Mesendoderm (in vitro differentiated cells): ENCODE data around the gene ERLEC1.

Experiments
- DNase-seq: peaks from one replicate; pipeline ENCODE4 v3.0.0; 2013
- H2AK5ac ChIP-seq: 2 replicates; pipeline ENCODE4 v1.6.1; 2013; ENCODE audit warnings: low read length, inconsistent platforms
- H2BK120ac ChIP-seq: 2 replicates; pipeline ENCODE4 v1.6.1; 2013; ENCODE audit warnings: low read depth, mild to moderate bottlenecking, low read length, moderate library complexity, mixed read lengths
- H2BK15ac ChIP-seq: replicated peaks from 2 replicates; pipeline ENCODE4 v1.6.1; 2013; ENCODE audit warnings: low read depth, mild to moderate bottlenecking, moderate library complexity
- H2BK5ac ChIP-seq: 2 replicates; pipeline ENCODE4 v1.6.1; 2013; ENCODE audit warnings: low read length, inconsistent platforms
- H3K18ac ChIP-seq: 2 replicates; pipeline ENCODE4 v1.6.1; 2013; ENCODE audit warnings: mild to moderate bottlenecking, low read length, mixed read lengths
- H3K23ac ChIP-seq: one replicate; pipeline ENCODE4 v1.6.1; 2013; ENCODE audit warnings: low read length
- H3K27ac ChIP-seq: 2 replicates; pipeline ENCODE4 v1.5.1; 2013; ENCODE audit warnings: low read depth, mild to moderate bottlenecking, inconsistent platforms, low read length, moderate library complexity
- H3K27me3 ChIP-seq: 2 replicates; pipeline ENCODE4 v1.6.1; 2013; ENCODE audit warnings: low read length, control low read depth, mild to moderate bottlenecking, inconsistent platforms; ENCODE audit not compliant: insufficient read depth, poor library complexity
- H3K36me3 ChIP-seq: 2 replicates; pipeline ENCODE4 v1.6.1; 2013; ENCODE audit warnings: low read length, inconsistent platforms; ENCODE audit not compliant: control insufficient read depth, insufficient read depth
- H3K4ac ChIP-seq: one replicate; pipeline ENCODE4 v1.6.1; 2013; ENCODE audit warnings: low read depth, mild to moderate bottlenecking, low read length, moderate library complexity
- H3K4me1 ChIP-seq: 2 replicates; pipeline ENCODE4 v1.6.1; 2013; ENCODE audit warnings: low read depth, low read length, inconsistent platforms; ENCODE audit not compliant: control insufficient read depth
- H3K4me2 ChIP-seq: 2 replicates; pipeline ENCODE4 v1.6.1; 2013; ENCODE audit warnings: low read length
- H3K4me3 ChIP-seq: 2 replicates; pipeline ENCODE4 v1.5.1; 2013; ENCODE audit warnings: mild to moderate bottlenecking, low read length
- H3K56ac ChIP-seq: one replicate; pipeline ENCODE4 v1.6.1; 2013; ENCODE audit warnings: low read length
- H3K79me1 ChIP-seq: 2 replicates; pipeline ENCODE4 v1.6.1; 2013; ENCODE audit warnings: low read length, inconsistent platforms
- H3K79me2 ChIP-seq: 2 replicates; pipeline ENCODE4 v1.6.1; 2013; ENCODE audit warnings: mild to moderate bottlenecking, low read length; ENCODE audit not compliant: control insufficient read depth, insufficient read depth
- H3K9ac ChIP-seq: 2 replicates; pipeline ENCODE4 v1.6.1; 2013; ENCODE audit warnings: low read length, inconsistent platforms
- H4K5ac ChIP-seq: one replicate; pipeline ENCODE4 v1.6.1; 2013; ENCODE audit warnings: low read length
- H4K8ac ChIP-seq: one replicate; pipeline ENCODE4 v1.6.1; 2013; ENCODE audit warnings: low read depth, mild to moderate bottlenecking, control low read depth, low read length, moderate library complexity
- WGBS: extraction: QIAGEN DNeasy Blood & Tissue Kit; methylation state at CpG from one replicate; pipeline ENCODE4 v1.1.7; 2013; ENCODE audit warnings: low lambda C conversion rate, missing lambda C conversion rate; ENCODE audit not compliant: insufficient coverage; ENCODE audit errors: extremely low coverage; 5-methylcytosine and 5-hydroxymethylcytosine counted together

The ERLEC1 gene

GRCh38 chr2:53785366-53785765 lies 1.5 kb upstream of the ERLEC1 start:
- H3K9ac ChIP-seq, result peak overlapping the region; percentile 54
- no peak overlapping the region for H2BK15ac ChIP-seq
- no peak overlapping the region for H2BK120ac ChIP-seq
- no peaks in the 10 kb centered on the region for H3K36me3 ChIP-seq
- no peak overlapping the region for H3K23ac ChIP-seq
- no peak overlapping the region for H2BK5ac ChIP-seq
- H3K79me2 ChIP-seq, result peaks cover 47% of the 10 kb centered on the region
- no peaks in the 10 kb centered on the region for H3K27me3 ChIP-seq
- H4K5ac ChIP-seq, result no peak overlapping the region
- H3K4me3 ChIP-seq, result no peak overlapping the region
- no peak overlapping the region for H3K27ac ChIP-seq
- H3K4ac ChIP-seq, result no peak overlapping the region
- peak overlapping the region; percentile 19 for H3K4me2 ChIP-seq
- H3K56ac ChIP-seq, result peak overlapping the region; percentile 43
- H4K8ac ChIP-seq, result no peak overlapping the region
- no peak for DNase-seq
- no peak overlapping the region for H2AK5ac ChIP-seq
- no CpG with 5 or more reads among the region's 11 CpGs for WGBS
- no peaks in the 10 kb centered on the region for H3K4me1 ChIP-seq
- no peak overlapping the region for H3K18ac ChIP-seq
- peaks cover 12% of the 10 kb centered on the region for H3K79me1 ChIP-seq

- Histone ChIP-seq H2BK5ac (peak overlapping the region; percentile 79), H3K9ac (peak overlapping the region; percentile 91), H3K79me1 (peaks cover 12% of the 10 kb centered on the region), H3K4ac (peak overlapping the region; percentile 41), H3K4me2 (peak overlapping the region; percentile 57), H3K4me1 (no peaks in the 10 kb centered on the region), H3K27ac (peak overlapping the region; percentile 79), H3K79me2 (peaks cover 41% of the 10 kb centered on the region), H3K56ac (peak overlapping the region; percentile 99), H3K27me3 (no peaks in the 10 kb centered on the region), H3K18ac (peak overlapping the region; percentile 21), H4K5ac (no peak overlapping the region), H3K23ac (no peak overlapping the region), H2BK15ac (no peak overlapping the region), H3K36me3 (no peaks in the 10 kb centered on the region), H3K4me3 (peak overlapping the region; percentile 84), H2BK120ac (no peak overlapping the region), H4K8ac (no peak overlapping the region), H2AK5ac (no peak overlapping the region)
- WGBS, result no CpG with 5 or more reads among the region's 18 CpGs
- DNase-seq, result no peak
Measured at GRCh38 chr2:53786352-53786704, 516 bp upstream of the ERLEC1 start.

GRCh38 chr2:53787614-53788289 lies 908 bp downstream of the ERLEC1 start:
- no peak overlapping the region for H2BK120ac ChIP-seq
- 100% methylated on average over 1 of the region's 17 CpGs for WGBS
- DNase-seq, result no peak
- H3K79me2 ChIP-seq, result peaks cover 34% of the 10 kb centered on the region
- H4K8ac ChIP-seq, result no peak overlapping the region
- H3K4me3 ChIP-seq, result peak overlapping the region; percentile 94
- H3K4me1 ChIP-seq, result no peaks in the 10 kb centered on the region
- peak overlapping the region; percentile 92 for H3K4me2 ChIP-seq
- no peak overlapping the region for H2BK15ac ChIP-seq
- H3K79me1 ChIP-seq, result peaks cover 9% of the 10 kb centered on the region
- no peak overlapping the region for H2BK5ac ChIP-seq
- peak overlapping the region; percentile 91 for H3K56ac ChIP-seq
- H3K36me3 ChIP-seq, result no peaks in the 10 kb centered on the region
- H3K18ac ChIP-seq, result no peak overlapping the region
- H3K23ac ChIP-seq, result no peak overlapping the region
- H4K5ac ChIP-seq, result no peak overlapping the region
- no peak overlapping the region for H3K27ac ChIP-seq
- H3K4ac ChIP-seq, result no peak overlapping the region
- no peak overlapping the region for H2AK5ac ChIP-seq
- H3K9ac ChIP-seq, result peak overlapping the region; percentile 88
- H3K27me3 ChIP-seq, result no peaks in the 10 kb centered on the region

GRCh38 chr2:53793261-53793660 lies 6.4 kb downstream of the ERLEC1 start:
- Histone ChIP-seq H3K27me3 (no peaks in the 10 kb centered on the region), H3K9ac (no peak overlapping the region), H2BK120ac (no peak overlapping the region), H3K56ac (no peak overlapping the region), H3K4ac (no peak overlapping the region), H3K4me1 (no peaks in the 10 kb centered on the region), H3K4me2 (no peak overlapping the region), H3K18ac (no peak overlapping the region), H4K8ac (no peak overlapping the region), H3K4me3 (no peak overlapping the region), H4K5ac (no peak overlapping the region), H3K27ac (no peak overlapping the region), H2BK5ac (no peak overlapping the region), H3K36me3 (no peaks in the 10 kb centered on the region), H3K79me2 (peaks cover 4% of the 10 kb centered on the region), H2AK5ac (no peak overlapping the region), H3K79me1 (peaks cover under 1% of the 10 kb centered on the region), H3K23ac (no peak overlapping the region), H2BK15ac (no peak overlapping the region)
- no CpG with 5 or more reads among the region's 3 CpGs for WGBS
- no peak for DNase-seq

- Histone ChIP-seq H3K27me3 (no peaks in the 10 kb centered on the region), H3K4me1 (no peaks in the 10 kb centered on the region), H3K4me2 (no peak overlapping the region), H3K18ac (no peak overlapping the region), H2AK5ac (no peak overlapping the region), H3K4me3 (no peak overlapping the region), H3K36me3 (no peaks in the 10 kb centered on the region), H4K8ac (no peak overlapping the region), H2BK120ac (no peak overlapping the region), H3K9ac (no peak overlapping the region), H4K5ac (no peak overlapping the region), H3K79me2 (peaks cover 2% of the 10 kb centered on the region), H3K56ac (no peak overlapping the region), H3K23ac (no peak overlapping the region), H2BK15ac (no peak overlapping the region), H3K4ac (no peak overlapping the region), H2BK5ac (no peak overlapping the region), H3K79me1 (no peaks in the 10 kb centered on the region), H3K27ac (no peak overlapping the region)
- no peak for DNase-seq
- no CpG with 5 or more reads among the region's 3 CpGs for WGBS
Measured at GRCh38 chr2:53793821-53794220, 7.0 kb downstream of the ERLEC1 start.

- Histone ChIP-seq H3K36me3 (no peaks in the 10 kb centered on the region), H4K8ac (no peak overlapping the region), H3K4me2 (no peak overlapping the region), H3K4ac (no peak overlapping the region), H2AK5ac (no peak overlapping the region), H3K27ac (no peak overlapping the region), H2BK15ac (no peak overlapping the region), H2BK5ac (no peak overlapping the region), H3K4me3 (no peak overlapping the region), H3K18ac (no peak overlapping the region), H3K79me1 (no peaks in the 10 kb centered on the region), H3K23ac (no peak overlapping the region), H4K5ac (no peak overlapping the region), H3K9ac (no peak overlapping the region), H3K27me3 (no peaks in the 10 kb centered on the region), H3K56ac (no peak overlapping the region), H3K79me2 (no peaks in the 10 kb centered on the region), H3K4me1 (no peaks in the 10 kb centered on the region), H2BK120ac (no peak overlapping the region)
- DNase-seq, result no peak
Measured at GRCh38 chr2:53801547-53801946, 14.7 kb downstream of the ERLEC1 start.
